ENCODE data around the gene PLK1. TPM values are rescaled to one million over a fixed set of nuclear protein-coding genes. Genes with fewer than 3 reads are reported as not detected.

The PLK1 gene
- polyA plus RNA-seq, 1 experiment: 11.6 TPM

DNA sequence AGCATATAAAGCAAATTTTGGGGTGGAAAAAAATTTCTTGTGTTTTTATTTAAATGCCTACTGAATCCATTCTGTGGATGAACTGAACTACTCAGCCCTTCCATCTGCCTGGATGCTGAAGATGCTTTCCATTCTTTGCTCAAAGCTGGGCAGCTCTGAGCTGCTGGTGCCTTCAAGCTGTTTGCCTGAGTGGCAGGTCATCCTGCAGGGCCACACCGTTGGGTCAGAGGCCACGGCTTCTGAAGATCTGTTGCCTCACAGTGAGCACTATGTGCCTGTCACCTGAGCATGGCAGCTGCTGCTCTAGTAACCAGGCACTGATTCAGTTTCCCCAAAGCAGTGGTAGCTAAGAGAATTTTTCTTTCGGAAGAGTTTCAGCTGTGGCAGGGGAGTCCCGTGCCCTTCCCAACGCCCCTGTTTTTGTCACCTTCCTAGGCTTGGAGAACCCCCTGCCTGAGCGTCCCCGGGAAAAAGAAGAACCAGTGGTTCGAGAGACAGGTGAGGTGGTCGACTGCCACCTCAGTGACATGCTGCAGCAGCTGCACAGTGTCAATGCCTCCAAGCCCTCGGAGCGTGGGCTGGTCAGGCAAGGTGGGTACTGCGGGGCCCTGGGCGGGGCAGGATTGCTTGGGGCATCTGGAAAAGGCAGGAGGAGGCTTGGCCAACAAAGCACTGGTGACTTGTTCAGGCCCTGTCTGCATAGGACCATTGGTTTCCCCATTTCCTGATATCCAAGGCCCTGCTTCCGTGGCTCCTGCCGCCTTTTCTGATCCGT lies 8.5 kb downstream of the PLK1 start:
- POLR2A ChIA-PET: no interaction called here
- CTCF ChIA-PET: no interaction called here
- no peak for TF ChIP-seq CTCF (IDR thresholded peaks at IDR 0.05; ENCODE audit: low read depth, low read length)
- DNase-seq (ENCODE audit: low read depth, low spot score): no peak
- H3K27me3 ChIP-seq (ENCODE audit: control insufficient read depth, insufficient read depth, low read length): no peaks in the 10 kb centered on the region
- no peaks in the 10 kb centered on the region for H3K9me3 ChIP-seq (ENCODE audit: control insufficient read depth, insufficient read depth, low read length)
- H3K4me3 ChIP-seq (ENCODE audit: low read depth, low read length): no peak overlapping the region
- no peak overlapping the region for H3K27ac ChIP-seq (ENCODE audit: low read depth, low read length)

DNA sequence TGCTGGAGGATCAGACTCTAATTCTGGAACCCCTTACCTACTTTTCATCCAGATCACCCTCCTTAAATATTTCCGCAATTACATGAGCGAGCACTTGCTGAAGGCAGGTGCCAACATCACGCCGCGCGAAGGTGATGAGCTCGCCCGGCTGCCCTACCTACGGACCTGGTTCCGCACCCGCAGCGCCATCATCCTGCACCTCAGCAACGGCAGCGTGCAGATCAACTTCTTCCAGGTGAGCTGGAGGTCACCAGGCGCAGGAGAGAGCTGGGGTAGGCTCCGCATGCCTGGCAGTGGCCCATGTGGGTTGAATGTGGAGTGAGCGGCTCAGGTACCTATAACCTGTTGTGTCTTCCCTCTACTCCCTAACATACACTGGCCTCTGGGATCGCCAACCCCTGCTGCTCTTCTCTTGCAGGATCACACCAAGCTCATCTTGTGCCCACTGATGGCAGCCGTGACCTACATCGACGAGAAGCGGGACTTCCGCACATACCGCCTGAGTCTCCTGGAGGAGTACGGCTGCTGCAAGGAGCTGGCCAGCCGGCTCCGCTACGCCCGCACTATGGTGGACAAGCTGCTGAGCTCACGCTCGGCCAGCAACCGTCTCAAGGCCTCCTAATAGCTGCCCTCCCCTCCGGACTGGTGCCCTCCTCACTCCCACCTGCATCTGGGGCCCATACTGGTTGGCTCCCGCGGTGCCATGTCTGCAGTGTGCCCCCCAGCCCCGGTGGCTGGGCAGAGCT lies 10.9 kb downstream of the PLK1 start:
- no peaks in the 10 kb centered on the region for H3K9me3 ChIP-seq (ENCODE audit: control insufficient read depth, insufficient read depth, low read length)
- no peaks in the 10 kb centered on the region for H3K27me3 ChIP-seq (ENCODE audit: control insufficient read depth, insufficient read depth, low read length)
- H3K27ac ChIP-seq (ENCODE audit: low read depth, low read length): no peak overlapping the region
- POLR2A ChIA-PET: interaction anchor here (2.3 kb wide), 1 partner anchor 10 kb away, joined by 9 read pairs; the partner anchor contains the start of gene PLK1
- TF ChIP-seq CTCF (IDR thresholded peaks at IDR 0.05; ENCODE audit: low read depth, low read length): no peak
- H3K4me3 ChIP-seq (ENCODE audit: low read depth, low read length): no peak overlapping the region
- no peak for DNase-seq (ENCODE audit: low read depth, low spot score)
- CTCF ChIA-PET: interaction anchor here (0.5 to 2.6 kb wide), 2 partner anchors 38 to 829 kb away, joined by 3 to 7 read pairs; no protein-coding TSS in a partner anchor

- CTCF ChIA-PET: interaction anchor here (2.6 kb wide), 1 partner anchor 37 kb away, joined by 7 read pairs; no protein-coding TSS in a partner anchor
- Histone ChIP-seq H3K9me3 (ENCODE audit: control insufficient read depth, insufficient read depth, low read length) (no peaks in the 10 kb centered on the region), H3K27ac (ENCODE audit: low read depth, low read length) (no peak overlapping the region), H3K27me3 (ENCODE audit: control insufficient read depth, insufficient read depth, low read length) (no peaks in the 10 kb centered on the region), H3K4me3 (ENCODE audit: low read depth, low read length) (no peak overlapping the region)
- no peak for TF ChIP-seq CTCF (IDR thresholded peaks at IDR 0.05; ENCODE audit: low read depth, low read length)
- DNase-seq (ENCODE audit: low read depth, low spot score): no peak
- POLR2A ChIA-PET: interaction anchor here (2.3 kb wide), 1 partner anchor 12 kb away, joined by 9 read pairs; the partner anchor contains the start of gene PLK1
Measured at GRCh38 chr16:23690771-23691482, 12.2 kb downstream of the PLK1 start.

GRCh38 chr16:23691483-23692189 lies 12.9 kb downstream of the PLK1 start:
- ChIA-PET POLR2A (interaction anchor here (2.3 kb wide), 1 partner anchor 12 kb away, joined by 9 read pairs; the partner anchor contains the start of gene PLK1), CTCF (interaction anchor here (2.6 kb wide), 1 partner anchor 36 kb away, joined by 7 read pairs; no protein-coding TSS in a partner anchor)
- no peaks in the 10 kb centered on the region for H3K27me3 ChIP-seq (ENCODE audit: control insufficient read depth, insufficient read depth, low read length)
- H3K27ac ChIP-seq (ENCODE audit: low read depth, low read length): no peak overlapping the region
- TF ChIP-seq CTCF (IDR thresholded peaks at IDR 0.05; ENCODE audit: low read depth, low read length): no peak
- DNase-seq (ENCODE audit: low read depth, low spot score): no peak
- H3K9me3 ChIP-seq (ENCODE audit: control insufficient read depth, insufficient read depth, low read length): no peaks in the 10 kb centered on the region
- H3K4me3 ChIP-seq (ENCODE audit: low read depth, low read length): no peak overlapping the region
